Stimulated activated CD4-positive, alpha-beta T cell treated with anti-CD3 and anti-CD28 coated beads, Interleukin-4, amount 100 ng/mL, for 1 hour (primary cell): Measurements from ENCODE around the gene PRDM15.
A peak's percentile ranks its signal among the peaks of the same experiment; 100 is the strongest.

Experiments
- DNase-seq: peaks from one replicate; pipeline ENCODE4 v3.0.0-alpha.2; 2020

PRDM15 gene, protein sequence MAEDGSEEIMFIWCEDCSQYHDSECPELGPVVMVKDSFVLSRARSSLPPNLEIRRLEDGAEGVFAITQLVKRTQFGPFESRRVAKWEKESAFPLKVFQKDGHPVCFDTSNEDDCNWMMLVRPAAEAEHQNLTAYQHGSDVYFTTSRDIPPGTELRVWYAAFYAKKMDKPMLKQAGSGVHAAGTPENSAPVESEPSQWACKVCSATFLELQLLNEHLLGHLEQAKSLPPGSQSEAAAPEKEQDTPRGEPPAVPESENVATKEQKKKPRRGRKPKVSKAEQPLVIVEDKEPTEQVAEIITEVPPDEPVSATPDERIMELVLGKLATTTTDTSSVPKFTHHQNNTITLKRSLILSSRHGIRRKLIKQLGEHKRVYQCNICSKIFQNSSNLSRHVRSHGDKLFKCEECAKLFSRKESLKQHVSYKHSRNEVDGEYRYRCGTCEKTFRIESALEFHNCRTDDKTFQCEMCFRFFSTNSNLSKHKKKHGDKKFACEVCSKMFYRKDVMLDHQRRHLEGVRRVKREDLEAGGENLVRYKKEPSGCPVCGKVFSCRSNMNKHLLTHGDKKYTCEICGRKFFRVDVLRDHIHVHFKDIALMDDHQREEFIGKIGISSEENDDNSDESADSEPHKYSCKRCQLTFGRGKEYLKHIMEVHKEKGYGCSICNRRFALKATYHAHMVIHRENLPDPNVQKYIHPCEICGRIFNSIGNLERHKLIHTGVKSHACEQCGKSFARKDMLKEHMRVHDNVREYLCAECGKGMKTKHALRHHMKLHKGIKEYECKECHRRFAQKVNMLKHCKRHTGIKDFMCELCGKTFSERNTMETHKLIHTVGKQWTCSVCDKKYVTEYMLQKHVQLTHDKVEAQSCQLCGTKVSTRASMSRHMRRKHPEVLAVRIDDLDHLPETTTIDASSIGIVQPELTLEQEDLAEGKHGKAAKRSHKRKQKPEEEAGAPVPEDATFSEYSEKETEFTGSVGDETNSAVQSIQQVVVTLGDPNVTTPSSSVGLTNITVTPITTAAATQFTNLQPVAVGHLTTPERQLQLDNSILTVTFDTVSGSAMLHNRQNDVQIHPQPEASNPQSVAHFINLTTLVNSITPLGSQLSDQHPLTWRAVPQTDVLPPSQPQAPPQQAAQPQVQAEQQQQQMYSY

DNA sequence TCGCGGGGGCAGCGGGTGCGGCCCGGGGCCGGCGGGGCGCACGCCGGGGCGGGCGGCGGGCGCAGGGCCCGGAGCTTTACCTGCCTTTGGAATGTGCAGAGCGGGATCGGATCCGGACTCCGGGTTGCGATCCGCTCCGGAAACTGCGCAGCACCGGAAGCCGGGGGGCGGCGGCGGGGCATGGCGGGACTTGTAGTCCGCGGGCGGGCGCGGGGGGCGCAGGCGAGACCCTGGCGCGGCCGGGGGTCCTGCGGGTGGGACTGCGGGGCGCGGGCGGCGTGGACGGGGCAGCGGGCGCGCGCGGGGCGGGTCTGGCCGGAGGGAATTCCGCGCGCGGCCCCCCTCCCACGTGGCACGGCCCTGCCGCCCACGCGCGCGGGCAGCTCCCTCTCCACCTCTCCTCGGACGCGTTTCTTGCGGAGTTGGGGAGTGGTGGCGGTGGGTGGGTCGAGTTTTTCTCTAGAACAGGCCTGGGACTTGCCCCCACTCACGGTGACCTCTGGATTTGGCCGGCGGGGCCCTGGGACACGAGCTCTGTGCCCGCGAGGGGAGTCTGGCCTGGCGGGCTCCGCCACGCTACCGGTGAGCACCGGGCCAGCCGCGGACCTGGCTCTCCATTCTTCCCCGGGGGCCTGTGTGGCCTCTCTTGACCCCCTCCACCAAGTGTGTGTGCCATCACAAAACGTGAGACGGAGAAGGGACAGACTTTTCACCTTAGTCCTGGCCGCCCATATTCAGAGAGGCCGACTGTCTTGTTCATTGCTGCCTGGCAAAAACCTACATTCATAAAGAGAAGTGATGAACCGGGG is at the start of gene PRDM15:
Gene PRDM15, minus strand, starts transcription at position 155 of the 809 bp plus-strand sequence. CDS start 18,981 bp downstream, outside the sequence.
- DNase-seq, result peak; percentile 89

- no peak for DNase-seq
Observed at GRCh38 chr21:41928621-41929220, 49.6 kb upstream of the PRDM15 start.

GRCh38 chr21:41927727-41928409 is 48.7 kb upstream of the PRDM15 start:
- no peak for DNase-seq

- no peak for DNase-seq
Observed at GRCh38 chr21:41926807-41927171, 47.6 kb upstream of the PRDM15 start.

GRCh38 chr21:41926117-41926806 is 47.1 kb upstream of the PRDM15 start:
- DNase-seq, result peak; percentile 17

GRCh38 chr21:41925767-41926116 is 46.6 kb upstream of the PRDM15 start:
- DNase-seq, result no peak

DNA sequence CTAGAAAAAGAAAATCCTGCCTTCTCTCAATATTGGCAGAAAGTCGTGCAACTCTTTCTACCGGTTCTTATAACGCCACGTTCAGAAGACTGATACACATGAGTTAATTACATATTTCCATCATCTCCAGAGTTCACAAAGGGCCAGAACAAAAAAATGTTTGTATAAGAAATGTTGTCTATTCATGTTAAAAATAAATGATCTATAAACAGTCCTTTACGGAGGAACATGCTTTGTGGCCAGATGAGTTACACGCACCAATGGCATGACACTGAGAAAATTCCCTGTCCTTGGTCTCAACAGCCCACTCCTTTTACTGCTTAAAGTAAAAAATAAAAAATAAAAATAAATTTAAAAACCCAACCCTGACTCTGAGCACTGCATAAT is 45.2 kb upstream of the PRDM15 start:
- DNase-seq, result no peak

DNA sequence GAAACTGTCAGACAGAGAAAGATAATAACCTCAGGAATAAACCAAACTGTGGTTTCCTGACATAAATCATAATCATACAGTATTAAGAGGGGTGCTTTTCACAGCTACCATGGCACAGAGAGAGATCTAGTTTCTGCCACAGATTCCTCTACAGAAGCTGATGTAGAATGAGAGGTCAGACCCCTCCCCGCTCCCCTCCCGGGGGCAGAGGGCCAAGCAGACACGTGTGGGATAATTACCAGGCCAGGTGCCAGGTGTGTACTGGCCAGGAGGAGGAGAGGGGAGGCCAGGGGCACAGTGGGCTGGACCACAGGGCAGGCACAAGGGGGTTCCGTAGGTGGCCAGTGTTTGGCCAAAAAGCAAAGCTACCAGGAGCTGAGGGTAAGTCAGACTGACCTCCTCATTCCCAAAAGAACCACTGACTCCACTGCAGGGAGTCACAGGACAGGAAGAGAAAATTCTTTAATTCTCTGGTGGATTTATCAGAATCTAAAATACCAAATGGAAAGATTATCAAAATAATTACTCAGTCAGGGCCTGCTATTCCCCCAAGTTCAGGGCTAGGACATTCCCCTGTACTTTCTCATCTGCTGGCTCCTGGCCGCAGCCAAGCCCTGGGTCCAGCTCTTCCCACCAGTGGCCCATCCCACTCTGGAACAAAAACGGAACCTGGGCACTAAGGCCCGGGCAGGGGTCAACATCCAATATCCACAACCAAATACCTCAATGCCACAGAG is 44.7 kb upstream of the PRDM15 start:
- DNase-seq, result no peak

- no peak for DNase-seq
Observed at GRCh38 chr21:41923186-41923585, 44.0 kb upstream of the PRDM15 start.

- DNase-seq, result no peak
Observed at GRCh38 chr21:41921021-41921420, 41.9 kb upstream of the PRDM15 start.

DNA sequence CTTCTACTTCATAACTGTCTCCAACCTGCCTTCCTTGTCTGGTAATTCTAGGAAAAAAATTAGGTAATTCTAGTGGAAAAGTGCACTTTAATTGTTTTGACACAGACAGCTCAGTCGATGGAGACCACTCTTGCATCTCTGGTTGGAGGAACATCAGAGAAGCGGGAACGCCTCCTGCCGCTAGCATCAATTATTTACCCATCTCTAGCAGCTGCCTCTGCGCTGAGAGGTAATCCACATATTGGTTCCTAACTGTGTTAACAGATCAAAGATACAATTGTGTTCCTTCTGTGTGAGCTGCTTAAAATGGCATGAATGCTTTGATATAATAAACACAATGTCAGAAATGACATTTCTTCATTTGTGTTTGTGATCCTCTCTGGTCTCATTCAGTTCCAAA is 41.3 kb upstream of the PRDM15 start:
- DNase-seq, result no peak

GRCh38 chr21:41919666-41920398 is 40.7 kb upstream of the PRDM15 start:
- DNase-seq, result no peak

DNA sequence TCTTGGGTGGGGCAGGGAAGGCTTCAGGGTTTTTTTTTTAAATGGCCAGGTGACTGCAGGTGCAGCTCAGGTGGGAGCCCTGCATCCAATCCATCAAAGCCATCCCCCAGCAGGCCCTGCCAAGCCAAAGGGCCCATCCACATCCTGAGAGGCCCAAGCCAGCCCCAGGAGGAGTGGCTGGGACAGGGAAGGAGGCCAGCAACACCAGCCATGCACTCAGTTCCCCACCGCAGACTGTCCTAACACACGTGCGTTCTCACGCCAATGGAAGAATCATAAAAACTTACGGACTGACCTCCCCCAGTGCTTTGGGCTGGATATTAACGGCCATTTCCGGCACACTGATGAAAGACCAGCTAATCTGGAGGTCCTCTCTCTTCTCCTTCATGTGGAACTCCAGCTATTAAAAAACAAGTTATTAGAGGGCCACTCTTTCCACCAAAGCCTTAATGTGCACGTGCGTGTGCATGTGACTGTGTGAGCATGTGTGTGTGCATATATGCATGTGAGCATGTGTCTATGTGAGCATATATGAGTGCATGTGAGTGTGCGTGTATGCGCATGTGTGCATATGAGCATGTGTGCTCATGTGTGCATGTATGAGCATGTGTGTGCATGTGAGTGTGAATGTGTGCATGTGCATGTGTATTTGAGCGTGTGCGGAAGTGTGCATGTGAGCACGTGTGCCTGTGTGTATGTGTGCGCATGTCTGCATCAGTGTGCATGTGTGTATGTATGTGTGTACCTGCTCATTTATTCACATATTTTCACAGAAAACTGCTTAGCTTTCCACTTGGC is 39.6 kb upstream of the PRDM15 start:
- no peak for DNase-seq

DNA sequence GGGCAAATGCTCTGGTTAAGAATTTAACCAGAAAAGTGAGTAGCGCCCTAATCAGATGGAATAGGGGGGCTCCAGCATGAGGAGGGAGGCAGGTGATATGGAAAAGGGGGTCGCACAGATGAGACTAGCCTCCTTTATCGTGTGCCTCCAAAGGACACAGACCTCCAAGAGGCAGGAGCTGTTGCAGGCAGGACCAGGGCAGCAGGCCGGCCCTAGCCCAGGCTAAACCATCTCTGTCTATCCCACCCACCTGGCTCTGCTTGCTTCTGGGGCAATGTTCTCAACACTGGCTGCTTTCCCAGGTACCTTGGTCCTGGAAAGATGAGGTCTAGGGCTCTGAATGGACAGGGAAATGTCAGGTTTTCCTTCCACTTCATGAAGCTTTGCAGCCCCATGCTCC is 38.4 kb upstream of the PRDM15 start:
- DNase-seq, result no peak

DNA sequence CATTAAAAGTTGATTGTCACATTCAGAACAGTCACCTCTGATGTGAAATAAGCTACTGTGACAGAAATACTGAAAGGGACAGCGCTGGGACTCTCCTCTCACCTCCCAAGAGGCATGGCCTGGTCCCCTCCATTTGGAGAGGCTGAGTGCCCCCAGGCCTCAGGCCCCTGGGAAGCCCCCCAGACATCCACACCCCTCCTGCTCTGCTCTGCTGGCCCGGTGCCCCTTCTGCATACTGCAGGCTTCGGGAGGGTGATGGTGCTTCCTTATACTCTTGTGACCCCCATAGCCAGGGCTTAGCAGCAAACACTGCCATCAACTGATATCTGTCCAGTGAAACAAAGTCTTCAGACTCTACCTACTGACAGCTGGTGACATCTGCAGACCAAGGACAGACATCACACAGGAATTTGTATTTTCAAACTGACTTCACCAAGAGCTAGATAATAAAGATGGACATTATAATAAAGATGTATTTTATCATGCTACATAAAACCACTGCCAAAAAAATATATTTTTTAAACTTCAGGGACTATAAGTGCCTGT is 37.8 kb upstream of the PRDM15 start:
- DNase-seq, result no peak

GRCh38 chr21:41914965-41915364 is 35.8 kb upstream of the PRDM15 start:
- no peak for DNase-seq

- DNase-seq, result no peak
Observed at GRCh38 chr21:41914358-41914757, 35.2 kb upstream of the PRDM15 start.

DNA sequence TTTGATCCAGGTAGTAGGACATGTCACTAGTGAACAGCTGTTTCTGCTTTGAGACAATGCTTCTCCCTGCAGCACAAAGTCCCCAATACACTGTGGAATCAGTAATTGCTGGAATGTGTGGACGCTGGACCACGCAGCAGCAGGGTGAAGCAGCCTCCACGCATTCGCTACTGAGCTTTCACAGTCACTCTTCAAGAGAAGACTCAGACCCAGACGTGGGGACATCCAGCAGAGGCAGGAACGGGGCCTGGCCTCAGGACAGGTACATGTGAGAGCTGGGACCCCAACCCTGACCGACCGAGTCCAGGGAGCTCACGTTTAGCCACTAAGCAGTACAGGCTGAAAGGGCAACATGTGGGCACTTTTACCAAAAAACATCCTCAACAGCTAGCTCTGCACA is 34.1 kb upstream of the PRDM15 start:
- DNase-seq, result no peak
